HUES64 (cell line): ENCODE measurements around the gene LIPI.
"Not testable (repeated sequence)": the region's sequence is repeated elsewhere in the genome, so short reads cannot be mapped to it uniquely, and the experiment has no call there.

Experiments
- H3K27ac ChIP-seq: 2 replicates; pipeline ENCODE4 v1.7.0; 2013; ENCODE audit warnings: low read depth, low read length, inconsistent platforms
- H3K27me3 ChIP-seq: 2 replicates; pipeline ENCODE4 v1.6.1; 2013; ENCODE audit warnings: mild to moderate bottlenecking, low read length; ENCODE audit not compliant: insufficient read depth
- H3K36me3 ChIP-seq: 2 replicates; pipeline ENCODE4 v1.6.1; 2013; ENCODE audit warnings: mild to moderate bottlenecking, low read length; ENCODE audit not compliant: insufficient read depth
- H3K4me1 ChIP-seq: 2 replicates; pipeline ENCODE4 v1.6.1; 2013; ENCODE audit warnings: mild to moderate bottlenecking, low read length, moderate library complexity; ENCODE audit not compliant: insufficient read depth
- H3K4me3 ChIP-seq: 2 replicates; pipeline ENCODE4 v1.5.1; 2013; ENCODE audit warnings: mild to moderate bottlenecking, low read length, moderate library complexity
- H3K9ac ChIP-seq: 2 replicates; pipeline ENCODE4 v1.6.1; 2013; ENCODE audit warnings: mild to moderate bottlenecking, low read depth, low read length
- H3K9me3 ChIP-seq: 2 replicates; pipeline ENCODE4 v1.6.1; 2013; ENCODE audit warnings: low read depth, low read length; ENCODE audit not compliant: insufficient read depth
- WGBS: fragments of 150-250, 120-280 bp; methylation state at CpG from one replicate; pipeline ENCODE4 v1.1.7; 2013; ENCODE audit warnings: missing lambda C conversion rate; 5-methylcytosine and 5-hydroxymethylcytosine counted together

The LIPI gene

GRCh38 chr21:14229399-14229798 is 18.6 kb upstream of the LIPI start:
- Histone ChIP-seq H3K36me3 (no peaks in the 10 kb centered on the region), H3K4me3 (no peak overlapping the region), H3K9me3 (peaks cover 29% of the 10 kb centered on the region), H3K27me3 (no peaks in the 10 kb centered on the region), H3K27ac (no peak overlapping the region), H3K4me1 (no peaks in the 10 kb centered on the region), H3K9ac (no peak overlapping the region)
- WGBS: 85% methylated on average over 1 of the region's 1 CpG

GRCh38 chr21:14223365-14223764 is 12.6 kb upstream of the LIPI start:
- H3K4me3 ChIP-seq: no peak overlapping the region
- H3K27me3 ChIP-seq: no peaks in the 10 kb centered on the region
- no peaks in the 10 kb centered on the region for H3K36me3 ChIP-seq
- no peak overlapping the region for H3K9ac ChIP-seq
- WGBS: 100% methylated on average over 1 of the region's 1 CpG
- H3K27ac ChIP-seq: no peak overlapping the region
- no peaks in the 10 kb centered on the region for H3K4me1 ChIP-seq
- peaks cover 1% of the 10 kb centered on the region; the same call in 1 of the 2 replicates for H3K9me3 ChIP-seq

- Histone ChIP-seq H3K27me3 (peaks cover 13% of the 10 kb centered on the region; the same call in 1 of the 2 replicates), H3K9me3 (no peaks in the 10 kb centered on the region), H3K36me3 (no peaks in the 10 kb centered on the region), H3K27ac (no peak within 1 kb of the TSS), H3K4me3 (peak within 1 kb of the TSS; percentile 98), H3K9ac (peak within 1 kb of the TSS; percentile 66), H3K4me1 (peaks cover 7% of the 10 kb centered on the region)
- whole genome bisulfite sequencing: under 1% methylated on average over 55 of the region's 55 CpGs
These were observed 5.4 kb upstream of the LIPI start, which contains the start of gene RBM11 for GRCh38 chr21:14215971-14216641. TSS of gene RBM11 (plus strand) at chr21:14216157. CDS start at chr21:14216187, 30 bp downstream.

- H3K9ac ChIP-seq: no peak overlapping the region
- peaks cover 7% of the 10 kb centered on the region for H3K4me1 ChIP-seq
- no peaks in the 10 kb centered on the region for H3K9me3 ChIP-seq
- no peak overlapping the region for H3K27ac ChIP-seq
- peaks cover 13% of the 10 kb centered on the region; the same call in 1 of the 2 replicates for H3K27me3 ChIP-seq
- H3K36me3 ChIP-seq: no peaks in the 10 kb centered on the region
- no peak overlapping the region for H3K4me3 ChIP-seq
These were observed 2.4 kb upstream of the LIPI start for GRCh38 chr21:14213164-14213563.

GRCh38 chr21:14206222-14206621 is 4.5 kb downstream of the LIPI start:
- Histone ChIP-seq H3K27ac (no peak overlapping the region), H3K4me1 (no peaks in the 10 kb centered on the region), H3K4me3 (no peak overlapping the region), H3K9me3 (peaks cover 13% of the 10 kb centered on the region), H3K27me3 (no peaks in the 10 kb centered on the region), H3K36me3 (no peaks in the 10 kb centered on the region), H3K9ac (no peak overlapping the region)

- H3K27me3 ChIP-seq, H3K4me1 ChIP-seq, H3K36me3 ChIP-seq, H3K4me3 ChIP-seq, H3K27ac ChIP-seq, H3K9ac ChIP-seq: not testable (repeated sequence)
- WGBS: 83% methylated on average over 16 of the region's 16 CpGs
- peaks cover 43% of the 10 kb centered on the region for H3K9me3 ChIP-seq
These were observed 44.1 kb downstream of the LIPI start for GRCh38 chr21:14166463-14167223.

- no peak overlapping the region for H3K27ac ChIP-seq
- no peaks in the 10 kb centered on the region for H3K36me3 ChIP-seq
- no peaks in the 10 kb centered on the region for H3K4me1 ChIP-seq
- H3K4me3 ChIP-seq: no peak overlapping the region
- H3K9ac ChIP-seq: no peak overlapping the region
- peaks cover 89% of the 10 kb centered on the region for H3K9me3 ChIP-seq
- no peaks in the 10 kb centered on the region for H3K27me3 ChIP-seq
These were observed 66.8 kb downstream of the LIPI start for GRCh38 chr21:14143999-14144398.

- 97% methylated on average over 6 of the region's 7 CpGs for WGBS
- Histone ChIP-seq H3K9me3 (peaks cover 69% of the 10 kb centered on the region), H3K36me3 (no peaks in the 10 kb centered on the region), H3K4me1 (no peaks in the 10 kb centered on the region), H3K27ac (no peak overlapping the region), H3K9ac (no peak overlapping the region), H3K4me3 (no peak overlapping the region), H3K27me3 (no peaks in the 10 kb centered on the region)
These were observed 86.5 kb downstream of the LIPI start for GRCh38 chr21:14124266-14124665.

GRCh38 chr21:14121719-14122118 is 89.0 kb downstream of the LIPI start:
- Histone ChIP-seq H3K36me3 (no peaks in the 10 kb centered on the region), H3K27ac (no peak overlapping the region), H3K4me3 (no peak overlapping the region), H3K9me3 (peaks cover 46% of the 10 kb centered on the region), H3K9ac (no peak overlapping the region), H3K4me1 (no peaks in the 10 kb centered on the region), H3K27me3 (no peaks in the 10 kb centered on the region)
- WGBS: 92% methylated on average over 5 of the region's 5 CpGs

GRCh38 chr21:14120091-14120734 is 90.5 kb downstream of the LIPI start:
- no peak overlapping the region for H3K4me3 ChIP-seq
- H3K36me3 ChIP-seq: no peaks in the 10 kb centered on the region
- H3K9ac ChIP-seq: no peak overlapping the region
- no peaks in the 10 kb centered on the region for H3K27me3 ChIP-seq
- H3K4me1 ChIP-seq: no peaks in the 10 kb centered on the region
- H3K27ac ChIP-seq: no peak overlapping the region
- H3K9me3 ChIP-seq: peaks cover 36% of the 10 kb centered on the region
- 19% methylated on average over 4 of the region's 4 CpGs for WGBS

GRCh38 chr21:14119038-14119437 is 91.7 kb downstream of the LIPI start:
- Histone ChIP-seq H3K4me1 (peaks cover 5% of the 10 kb centered on the region), H3K9me3 (peaks cover 29% of the 10 kb centered on the region), H3K36me3 (no peaks in the 10 kb centered on the region), H3K9ac (no peak overlapping the region), H3K27ac (no peak overlapping the region), H3K27me3 (no peaks in the 10 kb centered on the region), H3K4me3 (no peak overlapping the region)
- 74% methylated on average over 3 of the region's 3 CpGs for WGBS
